Natural killer cell (primary cell): ENCODE data around the gene GNGT1. TPM values are rescaled to one million over a fixed set of nuclear protein-coding genes. Genes with fewer than 3 reads are reported as not detected.

ENCODE experiments used
- ATAC-seq, 3 donors: fragments of 150-1000 bp in 2 of 3; fragments of 200-7000 bp in 1 of 3; cut with Tn5 transposase; 1 replicate in 1 of 3; 2 replicates in 2 of 3; pipeline ENCODE4 v1.10.0; 2021; ENCODE audit warnings: mild to moderate bottlenecking in 2 of 3, moderate library complexity in 2 of 3
- DNase-seq, 2 donors: peaks; one replicate each; pipeline versions ENCODE4 v3.0.0 to v3.0.0-alpha.2; 2013 to 2021; ENCODE audit warnings: mixed read lengths in 1 of 2
- H3K27ac ChIP-seq: one replicate; pipeline ENCODE4 v1.5.1; 2013; ENCODE audit warnings: mild to moderate bottlenecking, low read length
- H3K27me3 ChIP-seq: one replicate; pipeline ENCODE4 v1.6.1; 2013; ENCODE audit warnings: low read length; ENCODE audit not compliant: control insufficient read depth, insufficient read depth
- H3K36me3 ChIP-seq: one replicate; pipeline ENCODE4 v1.6.1; 2013; ENCODE audit warnings: low read length; ENCODE audit not compliant: control insufficient read depth, insufficient read depth
- H3K4me1 ChIP-seq: one replicate; pipeline ENCODE4 v1.6.1; 2013; ENCODE audit warnings: low read length; ENCODE audit not compliant: control insufficient read depth, insufficient read depth
- H3K4me3 ChIP-seq: one replicate; pipeline ENCODE4 v1.5.1; 2013; ENCODE audit warnings: low read length
- H3K9me3 ChIP-seq: one replicate; pipeline ENCODE4 v1.6.1; 2013; ENCODE audit warnings: low read length; ENCODE audit not compliant: control insufficient read depth, insufficient read depth
- H3K27ac Mint-ChIP-seq, 2 donors: one replicate each; pipeline ENCODE4 v1.8.0; 2022; ENCODE audit warnings: mild to moderate bottlenecking in 2 of 2, mixed read lengths in 2 of 2, moderate library complexity in 1 of 2
- H3K27me3 Mint-ChIP-seq, 2 donors: one replicate each; pipeline ENCODE4 v1.8.0; 2022; ENCODE audit warnings: low read depth in 2 of 2, mixed read lengths in 2 of 2
- H3K36me3 Mint-ChIP-seq: one replicate; pipeline ENCODE4 v1.8.0; 2022; ENCODE audit warnings: mixed read lengths
- H3K4me1 Mint-ChIP-seq, 2 donors: one replicate each; pipeline ENCODE4 v1.8.0; 2022; ENCODE audit warnings: mixed read lengths in 2 of 2
- H3K4me3 Mint-ChIP-seq: one replicate; pipeline ENCODE4 v1.8.0; 2022; ENCODE audit warnings: mild to moderate bottlenecking, moderate library complexity, mixed read lengths
- H3K9me3 Mint-ChIP-seq, 2 donors: one replicate each; pipeline ENCODE4 v1.8.0; 2022; ENCODE audit warnings: mixed read lengths in 2 of 2
- CTCF ChIP-seq: fragments of 200-600 bp; IDR thresholded peaks from one replicate; pipeline ENCODE4 v1.8.0; 2022; ENCODE audit warnings: antibody characterized with exemption
- WGBS: methylation state at CpG from one replicate; pipeline ENCODE4 v1.1.7; 2013; ENCODE audit warnings: missing lambda C conversion rate; ENCODE audit not compliant: insufficient coverage; 5-methylcytosine and 5-hydroxymethylcytosine counted together
- intact Hi-C: fragments of 100-400 bp; cut with micrococcal nuclease; formaldehyde crosslinking; loops from one replicate; pipeline ENCODE4 v1.14.2; 2022
- total RNA-seq, 4 donors: library from RNA; stranded (reverse); fragments of 120-200 nt in 1 of 4; gene quantifications; one replicate each; pipeline versions ENCODE4 v1.2.3 to v1.2.4, GENCODE V29; 2013 to 2022

The GNGT1 gene
- not detected for total RNA-seq
- total RNA-seq (2013), result not detected

DNA sequence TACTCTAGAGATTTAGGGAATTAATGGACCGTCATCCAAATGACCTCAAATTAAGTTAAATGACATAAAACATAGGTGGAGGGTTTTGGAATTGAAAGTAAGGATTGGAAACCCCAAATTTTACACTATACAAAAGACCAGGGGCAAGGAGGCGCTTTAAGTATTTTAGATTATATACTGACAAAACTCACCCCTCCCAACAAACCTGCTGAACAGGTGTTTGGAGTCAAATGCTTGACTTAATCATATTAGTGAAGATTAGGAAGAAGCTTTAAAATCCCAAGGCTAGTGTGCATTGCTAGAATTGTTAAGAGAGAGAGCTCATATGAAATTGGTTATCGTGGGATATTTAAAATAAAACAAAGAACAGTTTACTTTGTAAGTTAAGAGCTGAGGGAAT, at the start of gene GNGT1:
Gene GNGT1 (plus strand): TSS at position 301 of the 400 bp plus-strand sequence. CDS start 180 bp downstream, outside the sequence.
- H3K36me3 Mint-ChIP-seq, result no peaks in the 10 kb centered on the region
- Histone ChIP-seq H3K27me3 (no peaks in the 10 kb centered on the region), H3K36me3 (no peaks in the 10 kb centered on the region), H3K27ac (no peak within 1 kb of the TSS), H3K9me3 (no peaks in the 10 kb centered on the region), H3K4me3 (no peak within 1 kb of the TSS), H3K4me1 (no peaks in the 10 kb centered on the region)
- H3K9me3 Mint-ChIP-seq, result no peaks in the 10 kb centered on the region
- H3K27ac Mint-ChIP-seq, result no peak within 1 kb of the TSS
- no peak for ATAC-seq
- H3K4me3 Mint-ChIP-seq, result no peak within 1 kb of the TSS
- intact Hi-C loops, result no loop called here
- WGBS, result 82% methylated on average over 1 of the region's 3 CpGs
- peaks cover 6 to 43% of the 10 kb centered on the region in 2 donors for H3K27me3 Mint-ChIP-seq
- no peak for TF ChIP-seq CTCF
- no peak for DNase-seq
- H3K4me1 Mint-ChIP-seq, result no peaks in the 10 kb centered on the region

DNA sequence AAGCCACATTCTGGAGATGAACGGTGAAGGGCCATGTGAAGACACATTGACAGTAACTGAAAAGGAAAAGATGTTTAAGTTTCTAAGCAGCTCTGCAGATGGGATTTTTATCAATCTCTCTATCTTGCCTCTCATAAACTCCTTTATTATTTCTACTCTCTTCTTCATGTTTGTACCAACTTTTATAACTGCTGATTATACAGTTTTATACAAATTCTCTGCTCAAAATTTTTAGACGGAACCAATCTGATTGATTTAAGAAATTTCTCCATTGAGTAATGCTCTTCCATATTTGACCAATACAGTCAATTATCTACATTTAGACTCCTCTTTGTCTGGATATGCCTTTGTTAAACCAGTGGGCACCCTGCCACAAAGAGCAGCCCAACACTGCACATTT, 47.5 kb upstream of the GNGT1 start:
- ATAC-seq (no peak), DNase-seq (no peak)
- Histone ChIP-seq H3K36me3 (no peaks in the 10 kb centered on the region), H3K27ac (no peak overlapping the region), H3K4me3 (no peak overlapping the region), H3K9me3 (no peaks in the 10 kb centered on the region), H3K4me1 (no peaks in the 10 kb centered on the region), H3K27me3 (no peaks in the 10 kb centered on the region)
- no peak for TF ChIP-seq CTCF
- intact Hi-C loops, result no loop called here
- 89% methylated on average over 1 of the region's 2 CpGs for WGBS
- Mint-ChIP-seq H3K9me3 (no peaks in the 10 kb centered on the region), H3K4me1 (no peaks in the 10 kb centered on the region), H3K27ac (no peak overlapping the region), H3K4me3 (no peak overlapping the region), H3K36me3 (no peaks in the 10 kb centered on the region), H3K27me3 (peaks cover 4 to 24% of the 10 kb centered on the region in 2 donors)

DNA sequence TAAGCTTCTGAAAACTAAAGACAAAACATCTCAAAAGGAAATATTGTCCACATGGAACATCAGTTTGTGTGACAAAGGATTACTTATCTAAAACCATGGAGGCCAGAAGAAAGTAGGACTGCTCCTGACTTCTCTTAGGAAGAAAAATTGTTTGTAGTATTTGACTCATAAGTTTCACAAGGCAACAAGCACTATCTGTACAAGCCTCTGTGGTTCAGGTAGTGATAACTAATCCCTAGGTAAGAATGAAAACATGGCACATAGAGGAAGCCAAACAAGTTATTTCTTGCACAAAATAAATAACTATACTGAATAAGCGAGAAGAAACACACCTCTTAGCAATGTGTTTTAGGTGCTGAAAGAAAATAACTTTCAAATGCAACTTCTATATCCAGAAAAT, 46.1 kb upstream of the GNGT1 start:
- no CpG with 5 or more reads among the region's 1 CpG for WGBS
- intact Hi-C loops, result no loop called here
- Histone ChIP-seq H3K36me3 (no peaks in the 10 kb centered on the region), H3K27me3 (no peaks in the 10 kb centered on the region), H3K4me3 (no peak overlapping the region), H3K4me1 (no peaks in the 10 kb centered on the region), H3K27ac (no peak overlapping the region), H3K9me3 (no peaks in the 10 kb centered on the region)
- no peaks in the 10 kb centered on the region for H3K9me3 Mint-ChIP-seq
- H3K4me3 Mint-ChIP-seq, result no peak overlapping the region
- no peaks in the 10 kb centered on the region for H3K36me3 Mint-ChIP-seq
- peaks cover 4 to 24% of the 10 kb centered on the region in 2 donors for H3K27me3 Mint-ChIP-seq
- DNase-seq, result no peak
- no peak for ATAC-seq
- no peak overlapping the region for H3K27ac Mint-ChIP-seq
- TF ChIP-seq CTCF, result no peak
- no peaks in the 10 kb centered on the region for H3K4me1 Mint-ChIP-seq

DNA sequence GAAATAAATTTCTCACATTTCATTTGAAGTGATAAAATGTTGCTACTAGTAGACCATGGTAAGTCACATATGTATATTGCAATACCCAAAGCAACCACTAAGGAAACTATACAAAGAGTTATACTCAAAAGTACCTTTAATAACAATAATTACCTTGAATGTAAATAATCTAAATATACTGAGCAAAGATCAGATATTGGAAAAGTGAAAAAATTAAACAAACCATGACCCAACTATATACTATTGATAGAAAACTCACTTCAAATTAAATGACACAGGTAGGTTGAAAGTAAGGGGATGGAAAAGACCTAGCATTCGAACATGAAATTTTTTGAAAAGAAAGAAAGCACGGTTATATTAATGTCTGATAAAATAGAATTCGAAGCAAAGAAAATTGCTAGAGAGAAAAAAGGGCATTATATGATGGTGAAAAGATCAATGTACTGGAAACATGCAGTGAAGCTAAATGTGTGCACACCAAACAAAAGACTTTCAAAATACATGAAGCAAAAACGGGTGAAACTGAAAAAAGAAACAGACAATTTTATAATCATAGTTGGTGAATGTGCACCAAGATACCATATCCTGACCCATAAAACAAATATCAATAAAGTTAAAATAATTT, 44.9 kb upstream of the GNGT1 start:
- Histone ChIP-seq H3K27me3 (no peaks in the 10 kb centered on the region), H3K27ac (no peak overlapping the region), H3K4me3 (no peak overlapping the region), H3K36me3 (no peaks in the 10 kb centered on the region), H3K4me1 (no peaks in the 10 kb centered on the region), H3K9me3 (no peaks in the 10 kb centered on the region)
- Mint-ChIP-seq H3K4me1 (no peaks in the 10 kb centered on the region), H3K9me3 (no peaks in the 10 kb centered on the region), H3K4me3 (no peak overlapping the region), H3K27me3 (peaks cover 0 to 19% of the 10 kb centered on the region in 2 donors), H3K27ac (no peak overlapping the region), H3K36me3 (no peaks in the 10 kb centered on the region)
- 76% methylated on average over 4 of the region's 4 CpGs for WGBS
- intact Hi-C loops, result no loop called here
- ATAC-seq, result no peak
- no peak for DNase-seq
- no peak for TF ChIP-seq CTCF
